Endothelial cell of umbilical vein (primary cell): ENCODE results near the gene TMEM11. TPM values are rescaled to one million over a fixed set of nuclear protein-coding genes. Genes with fewer than 3 reads are reported as not detected.

Experiments used
- BruUV-seq: library from RNA; stranded (reverse); fragments of 400-500 nt; replicated peaks from 2 replicates; lab custom pipeline; 2021; lab: Mats Ljungman, UMichigan
- CTCF ChIA-PET: fragments of 300-600, 350-600 bp; sonication (Branson Sonifier 250); formaldehyde crosslinking; loops from one replicate; lab custom pipeline; 2021; ENCODE audit warnings: antibody characterized with exemption, inconsistent platforms; lab: Charles Lee
- POLR2A ChIA-PET: fragments of 300-600, 350-600 bp; sonication (Branson Sonifier 250); formaldehyde crosslinking; loops from one replicate; lab custom pipeline; 2021; ENCODE audit warnings: antibody characterized with exemption, inconsistent platforms; lab: Charles Lee
- DNase-seq: peaks from one replicate; pipeline ENCODE4 v3.0.0-alpha.2; 2011; ENCODE audit warnings: low read depth, low spot score
- FAIRE-seq: peaks from 2 replicates; lab custom pipeline; 2011; peaks lifted over from hg19 to GRCh38; lab: Jason Lieb, UNC
- H2AFZ ChIP-seq: 2 replicates; pipeline ENCODE4 v1.6.0; 2012; ENCODE audit warnings: low read depth, low read length, control low read depth, inconsistent platforms
- H3K27ac ChIP-seq: 2 replicates; pipeline ENCODE4 v1.5.1; 2011; ENCODE audit warnings: low read depth, mild to moderate bottlenecking, control low read depth, low read length, moderate library complexity; ENCODE audit not compliant: insufficient read depth
- H3K27me3 ChIP-seq, 2 experiments: 2 replicates each; pipeline versions ENCODE4 v1.6.0 to v1.6.1; 2011; ENCODE audit warnings: low read length in 2 of 2, mixed read lengths in 1 of 2; ENCODE audit not compliant: control insufficient read depth in 2 of 2, insufficient read depth in 2 of 2
- H3K36me3 ChIP-seq, 2 experiments: 2 replicates in 1 of 2; 3 replicates in 1 of 2; pipeline ENCODE4 v1.5.1; 2011; ENCODE audit warnings: low read length in 2 of 2, mild to moderate bottlenecking in 1 of 2, moderate library complexity in 1 of 2; ENCODE audit not compliant: control insufficient read depth in 2 of 2, insufficient read depth in 2 of 2; ENCODE audit errors: extremely low read depth in 1 of 2
- H3K4me1 ChIP-seq: 3 replicates; pipeline ENCODE4 v1.5.1; 2011; ENCODE audit warnings: mild to moderate bottlenecking, low read length; ENCODE audit not compliant: control insufficient read depth, insufficient read depth; ENCODE audit errors: extremely low read depth
- H3K4me2 ChIP-seq: 2 replicates; pipeline ENCODE4 v1.6.1; 2011; ENCODE audit warnings: low read length, control low read depth, mixed read lengths; ENCODE audit not compliant: insufficient read depth
- H3K4me3 ChIP-seq, 3 experiments: fragments of 200-600 bp in 1 of 3; sonication (generic), shearing (Covaris generic) in 1 of 3; replicated peaks in 1 of 3; 2 replicates each; pipeline ENCODE4 v1.5.1; 2011 to 2016; ENCODE audit warnings: control low read depth in 3 of 3, low read length in 3 of 3, mild to moderate bottlenecking in 2 of 3, inconsistent platforms in 1 of 3, low read depth in 1 of 3, moderate library complexity in 1 of 3; ENCODE audit not compliant: insufficient read depth in 1 of 3
- H3K79me2 ChIP-seq: 2 replicates; pipeline ENCODE4 v1.6.0; 2012; ENCODE audit warnings: low read length, inconsistent platforms; ENCODE audit not compliant: control insufficient read depth, insufficient read depth
- H3K9ac ChIP-seq: replicated peaks from 2 replicates; pipeline ENCODE3; 2011; ENCODE audit warnings: low read length, control low read depth; ENCODE audit not compliant: insufficient read depth; ENCODE audit errors: extremely low read depth
- H3K9me1 ChIP-seq: replicated peaks from 3 replicates; pipeline ENCODE4 v1.6.0; 2011; ENCODE audit warnings: mild to moderate bottlenecking, low read length; ENCODE audit not compliant: control insufficient read depth, insufficient read depth; ENCODE audit errors: extremely low read depth
- H3K9me3 ChIP-seq: replicated peaks from 2 replicates; pipeline ENCODE4 v1.5.1; 2012; ENCODE audit warnings: low read length, inconsistent platforms; ENCODE audit not compliant: control insufficient read depth, insufficient read depth
- H4K20me1 ChIP-seq: replicated peaks from 2 replicates; pipeline ENCODE3; 2011; ENCODE audit warnings: mild to moderate bottlenecking, low read length; ENCODE audit not compliant: control insufficient read depth, insufficient read depth; ENCODE audit errors: extremely low read depth
- CTCF ChIP-seq, 2 donors: IDR thresholded peaks; 1 replicate in 1 of 2; 2 replicates in 1 of 2; pipeline ENCODE4 v1.5.1; 2011; ENCODE audit warnings: low read length in 2 of 2, mild to moderate bottlenecking in 2 of 2, moderate library complexity in 2 of 2, control low read depth in 1 of 2, inconsistent platforms in 1 of 2, low read depth in 1 of 2; ENCODE audit not compliant: insufficient read depth in 1 of 2; ENCODE audit errors: extremely low read depth in 1 of 2
- EZH2 ChIP-seq: IDR thresholded peaks from 2 replicates; pipeline ENCODE4 v1.6.1; 2012; ENCODE audit warnings: borderline replicate concordance, low read depth, mild to moderate bottlenecking, moderate library complexity, low read length, inconsistent platforms; ENCODE audit not compliant: severe bottlenecking
- FOS ChIP-seq: IDR thresholded peaks from 2 replicates; pipeline ENCODE4 v1.6.1; 2011; ENCODE audit warnings: mild to moderate bottlenecking, low read length, moderate library complexity, borderline replicate concordance; ENCODE audit not compliant: insufficient read depth
- GATA2 ChIP-seq: IDR thresholded peaks from 2 replicates; pipeline ENCODE4 v1.7.0; 2011; ENCODE audit warnings: low read depth, mild to moderate bottlenecking, moderate library complexity, mixed read lengths, low read length; ENCODE audit not compliant: insufficient read length, insufficient read depth
- JUN ChIP-seq: IDR thresholded peaks from 2 replicates; pipeline ENCODE4 v1.6.1; 2011; ENCODE audit warnings: borderline replicate concordance, low read depth; ENCODE audit not compliant: insufficient read length, insufficient read depth
- MAX ChIP-seq: IDR thresholded peaks from 2 replicates; pipeline ENCODE4 v1.6.1; 2011; ENCODE audit not compliant: insufficient read depth, insufficient read length
- MYC ChIP-seq: IDR thresholded peaks from one replicate; pipeline ENCODE4 v1.6.1; 2011; ENCODE audit warnings: mild to moderate bottlenecking, low read depth, low read length
- POLR2A ChIP-seq: IDR thresholded peaks from 2 replicates; pipeline ENCODE4 v1.6.1; 2012; ENCODE audit warnings: low read depth, mild to moderate bottlenecking, control low read depth, low read length
- POLR2AphosphoS5 ChIP-seq: IDR thresholded peaks from 2 replicates; pipeline ENCODE4 v1.6.1; 2012; ENCODE audit warnings: low read depth, mild to moderate bottlenecking, control low read depth, low read length, moderate library complexity; ENCODE audit not compliant: insufficient read depth
- dilution Hi-C: fragments of 300-500 bp; cut with MboI; formaldehyde crosslinking; loops from one replicate; pipeline ENCODE4 v1.15.0; 2019; ENCODE audit warnings: low sequenced_read_pairs; ENCODE audit not compliant: extremely low pct_ligation_motif_present
- intact Hi-C: fragments of 100-400 bp; cut with micrococcal nuclease; formaldehyde crosslinking; loops from one replicate; pipeline ENCODE4 v1.10.0; 2022
- polyA plus RNA-seq, 4 experiments: library from polyadenylated mRNA; depleted of rRNA in 3 of 4; stranded (reverse) in 3 of 4; unstranded in 1 of 4; fragments of >200 nt; gene quantifications; 2 replicates each; pipeline versions ENCODE4 v1.2.1 to v1.2.3, GENCODE V29; 2011 to 2012; ENCODE audit warnings: missing spikeins in 1 of 4
- total RNA-seq: library from RNA; stranded (reverse); gene quantifications from 2 replicates; pipeline ENCODE4 v1.2.3, GENCODE V29; 2021

Gene TMEM11
- total and polyA plus RNA-seq, 2 donors (not counting 3 experiments of a cell fraction or from before 2014, with no cell fraction given): 27.4 to 79.9 TPM

- H3K27me3 ChIP-seq: no peaks in the 10 kb centered on the region
- H3K4me2 ChIP-seq: no peak overlapping the region
- no peaks in the 10 kb centered on the region for H3K9me1 ChIP-seq
- H3K4me1 ChIP-seq: peaks cover 12% of the 10 kb centered on the region
- FAIRE-seq (no peak), DNase-seq (no peak)
- intact Hi-C loops: loop anchor here (10.0 kb wide), 1 partner anchor 45 kb away; no protein-coding TSS in a partner anchor
- no peak overlapping the region for H3K9ac ChIP-seq
- dilution Hi-C loops: no loop called here
- H3K27ac ChIP-seq: no peak overlapping the region
- POLR2A ChIA-PET: no interaction called here
- H3K4me3 ChIP-seq: no peak overlapping the region
- H2AFZ ChIP-seq: no peak overlapping the region
- CTCF ChIA-PET: no interaction called here
- TF ChIP-seq CTCF (IDR thresholded peaks at IDR 0.05; ENCODE audit: extremely low read depth in 1 of 2, insufficient read depth in 1 of 2, low read depth in 1 of 2, low read length in 2 of 2): no peak
- no peak for TF ChIP-seq EZH2
- no peak for TF ChIP-seq POLR2A
- TF ChIP-seq GATA2: no peak
- TF ChIP-seq JUN: no peak
- TF ChIP-seq MAX: no peak
- TF ChIP-seq POLR2AphosphoS5: no peak
- TF ChIP-seq FOS: no peak
- no peak for TF ChIP-seq MYC
- no peaks in the 10 kb centered on the region for H4K20me1 ChIP-seq
- peaks cover 89% of the 10 kb centered on the region for H3K79me2 ChIP-seq
- no TSS peak for BruUV-seq
- H3K36me3 ChIP-seq: peaks cover 2 to 10% of the 10 kb centered on the region in 2 experiments
- H3K9me3 ChIP-seq: no peaks in the 10 kb centered on the region
Measured at GRCh38 chr17:21209511-21210175, 4.3 kb downstream of the TMEM11 start.
